ENCODE results near the gene ARHGAP4.
A peak's percentile ranks its signal among the peaks of the same experiment; 100 is the strongest.

The ARHGAP4 gene

GRCh38 chrX:153877571-153878261, 48.3 kb downstream of the ARHGAP4 start:
- no peak for DNase-seq

DNA sequence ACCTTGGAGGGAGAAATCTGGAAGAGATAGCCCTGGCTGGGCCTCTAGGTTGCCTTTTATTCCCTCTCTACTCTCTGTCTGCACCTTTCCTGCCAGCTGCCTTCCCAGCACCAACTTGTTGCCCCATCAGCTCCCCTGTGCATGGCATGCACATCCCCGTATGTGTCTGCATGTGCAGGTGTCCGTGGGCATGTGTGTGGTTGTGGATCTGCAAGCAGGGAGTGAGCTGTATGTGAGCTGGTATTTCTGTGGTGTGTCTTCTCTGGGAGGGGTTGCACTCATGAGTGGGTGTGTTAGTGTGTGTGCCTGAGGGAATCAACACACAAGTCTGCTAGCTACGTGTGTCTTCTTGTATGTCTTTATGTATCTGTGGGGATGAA, 50.0 kb downstream of the ARHGAP4 start:
- no peak for DNase-seq

GRCh38 chrX:153875391-153876111, 50.5 kb downstream of the ARHGAP4 start:
- DNase-seq, result peak; percentile 40

GRCh38 chrX:153874366-153875125, 51.5 kb downstream of the ARHGAP4 start:
- DNase-seq, result no peak

DNA sequence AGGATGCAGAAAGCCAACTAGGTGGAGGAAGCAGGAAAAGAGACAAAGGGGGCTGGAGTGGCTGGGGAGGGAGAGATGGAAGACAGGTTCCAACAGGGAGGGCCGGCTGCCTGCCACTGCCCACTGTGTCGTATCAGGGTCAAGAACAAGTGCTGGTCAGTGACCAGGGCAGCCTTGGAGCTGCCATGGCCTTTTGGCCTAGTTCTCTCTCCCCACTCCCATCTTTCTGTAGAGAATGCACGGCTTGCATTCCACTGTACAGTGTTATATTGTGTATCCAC, 52.0 kb downstream of the ARHGAP4 start:
- DNase-seq, result no peak

- no peak for DNase-seq
These were observed 52.6 kb downstream of the ARHGAP4 start for GRCh38 chrX:153873282-153874084.

- no peak for DNase-seq
These were observed 53.9 kb downstream of the ARHGAP4 start for GRCh38 chrX:153871946-153872878.

GRCh38 chrX:153871451-153871850, 54.6 kb downstream of the ARHGAP4 start:
- DNase-seq, result no peak

DNA sequence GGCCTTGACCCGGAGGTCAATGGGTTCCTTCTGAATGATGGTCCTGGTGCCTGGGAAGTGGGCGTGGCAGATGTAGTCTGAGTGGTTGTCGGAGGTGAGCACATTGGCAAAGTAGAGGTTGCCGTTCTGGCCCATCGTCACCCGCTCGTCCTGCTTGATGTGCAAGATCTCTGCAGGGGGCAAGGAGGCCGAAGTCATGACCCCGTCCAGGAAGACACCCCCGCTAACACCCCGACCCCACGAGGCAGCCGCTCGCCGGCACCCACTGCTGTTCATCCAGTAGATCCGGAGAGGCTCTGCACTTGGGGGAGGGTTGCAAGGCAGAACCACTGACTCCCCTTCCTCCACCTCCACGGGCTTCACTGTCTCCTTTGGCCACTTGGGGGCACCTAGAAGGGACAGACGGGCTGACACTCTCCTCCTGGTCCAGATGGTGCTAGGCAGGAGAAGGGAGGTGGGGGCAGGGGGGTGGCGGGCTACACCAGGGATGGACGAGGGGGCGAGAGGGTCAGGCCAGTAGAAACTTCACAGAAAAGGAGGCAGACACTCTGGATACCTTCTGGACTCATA, 55.2 kb downstream of the ARHGAP4 start:
- no peak for DNase-seq

DNA sequence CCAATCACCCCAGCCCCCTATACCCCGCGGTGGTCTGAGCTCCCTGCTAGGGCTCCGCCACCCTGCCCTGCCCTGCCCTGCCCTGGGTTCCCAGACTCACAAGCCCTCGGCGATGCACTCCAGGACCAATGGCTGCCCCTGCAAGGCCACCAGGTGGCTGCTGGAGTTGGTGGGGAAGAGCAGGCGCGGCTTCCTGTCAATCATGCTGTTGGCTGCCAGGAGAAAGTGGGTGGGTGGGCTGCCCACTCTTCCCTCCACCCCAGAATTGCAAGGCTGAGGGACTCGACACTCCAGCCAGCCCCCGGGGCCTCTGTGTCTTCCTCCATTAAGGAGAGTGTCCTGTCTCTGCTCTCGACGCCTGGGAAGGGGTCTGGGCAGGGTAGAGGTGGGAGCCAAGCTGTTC, 55.8 kb downstream of the ARHGAP4 start:
- DNase-seq, result no peak

- DNase-seq, result no peak
These were observed 56.4 kb downstream of the ARHGAP4 start for GRCh38 chrX:153869473-153870287.

GRCh38 chrX:153868576-153869472, 57.2 kb downstream of the ARHGAP4 start:
- DNase-seq, result no peak

DNA sequence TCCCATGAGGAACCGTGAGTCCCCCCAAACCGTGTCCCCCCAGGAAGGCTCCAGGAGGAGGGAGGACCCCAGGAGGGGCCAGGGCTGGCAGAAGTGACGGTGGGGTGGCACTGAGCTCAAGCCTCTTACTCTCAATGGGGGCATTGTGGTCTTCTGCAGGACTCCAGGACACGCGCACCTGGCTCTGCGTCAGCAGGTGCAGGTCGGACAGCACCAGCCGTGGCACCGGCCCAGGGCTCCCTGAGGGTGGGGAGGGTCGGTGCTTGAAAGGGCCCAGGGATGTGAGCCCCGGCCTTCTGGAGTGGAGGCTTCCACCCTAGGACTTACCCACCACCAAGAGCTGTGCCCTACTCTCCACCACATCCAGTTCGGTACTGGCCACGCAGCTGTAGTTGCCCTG, 58.4 kb downstream of the ARHGAP4 start:
- no peak for DNase-seq

DNA sequence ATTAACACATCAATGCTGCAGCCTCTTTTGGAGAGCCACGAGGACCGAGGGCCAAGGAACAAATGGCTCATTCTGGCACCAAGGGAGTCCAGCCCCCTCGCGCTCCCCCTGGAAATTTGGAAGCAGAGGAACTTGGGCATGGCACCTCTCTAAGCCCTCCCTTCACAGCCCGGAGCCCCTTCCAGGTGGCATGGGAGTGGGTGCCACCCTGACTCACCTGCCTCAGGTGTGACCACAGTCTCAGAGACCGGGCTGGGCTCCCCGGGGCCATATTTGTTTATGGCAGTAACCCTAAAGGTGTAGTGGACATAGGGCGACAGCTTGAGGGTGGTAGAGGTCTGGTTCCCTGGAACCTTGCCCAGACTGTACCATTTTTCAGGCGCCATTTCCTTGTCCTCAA, 58.9 kb downstream of the ARHGAP4 start:
- DNase-seq, result no peak

- no peak for DNase-seq
These were observed 59.6 kb downstream of the ARHGAP4 start for GRCh38 chrX:153866302-153867019.

GRCh38 chrX:153865685-153866084, 60.4 kb downstream of the ARHGAP4 start:
- DNase-seq, result no peak

- DNase-seq, result no peak
These were observed 60.8 kb downstream of the ARHGAP4 start for GRCh38 chrX:153865321-153865580.

DNA sequence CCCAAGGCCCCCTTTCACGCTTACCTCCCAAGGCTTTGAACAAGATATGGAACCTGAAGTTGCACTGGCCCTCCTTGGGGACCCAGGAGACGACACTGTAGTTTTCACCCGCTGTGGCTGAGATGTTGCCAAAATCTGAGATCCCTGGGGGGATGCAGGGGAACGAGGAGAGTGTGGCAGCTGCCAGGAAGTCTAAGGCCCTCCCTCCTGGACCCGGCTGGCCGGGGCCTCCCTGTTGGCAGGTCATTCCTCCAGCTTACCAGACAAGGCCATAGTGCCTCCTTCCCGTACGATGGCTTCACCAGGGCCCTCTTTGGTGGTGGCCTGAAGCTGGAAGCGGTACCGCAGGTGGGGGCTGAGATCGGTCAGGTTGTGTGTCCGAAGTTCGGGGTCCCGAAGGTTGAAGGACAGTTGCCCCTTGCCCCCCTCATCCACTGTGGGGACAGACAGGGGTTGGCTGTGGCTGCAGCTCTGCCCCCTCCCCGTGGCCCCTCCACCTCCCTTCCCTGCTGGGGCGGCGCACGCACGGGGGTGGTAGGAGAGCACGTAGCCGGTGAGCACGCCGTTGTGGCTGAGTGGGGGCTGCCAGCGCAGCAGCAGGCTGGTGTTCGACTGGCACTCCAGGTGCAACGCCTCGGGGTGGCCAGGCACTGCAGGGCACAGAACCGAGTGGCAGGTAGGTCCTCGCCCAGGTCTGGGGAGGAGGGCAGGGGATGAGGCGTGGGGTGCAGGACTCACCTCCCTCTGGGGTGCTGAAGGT, 61.3 kb downstream of the ARHGAP4 start:
- DNase-seq, result no peak

- no peak for DNase-seq
These were observed 62.0 kb downstream of the ARHGAP4 start for GRCh38 chrX:153864101-153864500.
